ENCODE data around the gene PYGM.

Gene PYGM

GRCh38 chr11:64799623-64800302, 40.0 kb upstream of the PYGM start:
- Histone ChIP-seq H3K36me3 (peaks cover 39% of the 10 kb centered on the region), H3K4me3 (ENCODE audit: low read depth, low read length) (no peak overlapping the region), H3K9me3 (ENCODE audit: severe bottlenecking) (no peaks in the 10 kb centered on the region), H3K27me3 (ENCODE audit: insufficient read depth, low read depth, severe bottlenecking) (no peaks in the 10 kb centered on the region), H3K27ac (no peak overlapping the region)
- TF ChIP-seq, protein P1, sequence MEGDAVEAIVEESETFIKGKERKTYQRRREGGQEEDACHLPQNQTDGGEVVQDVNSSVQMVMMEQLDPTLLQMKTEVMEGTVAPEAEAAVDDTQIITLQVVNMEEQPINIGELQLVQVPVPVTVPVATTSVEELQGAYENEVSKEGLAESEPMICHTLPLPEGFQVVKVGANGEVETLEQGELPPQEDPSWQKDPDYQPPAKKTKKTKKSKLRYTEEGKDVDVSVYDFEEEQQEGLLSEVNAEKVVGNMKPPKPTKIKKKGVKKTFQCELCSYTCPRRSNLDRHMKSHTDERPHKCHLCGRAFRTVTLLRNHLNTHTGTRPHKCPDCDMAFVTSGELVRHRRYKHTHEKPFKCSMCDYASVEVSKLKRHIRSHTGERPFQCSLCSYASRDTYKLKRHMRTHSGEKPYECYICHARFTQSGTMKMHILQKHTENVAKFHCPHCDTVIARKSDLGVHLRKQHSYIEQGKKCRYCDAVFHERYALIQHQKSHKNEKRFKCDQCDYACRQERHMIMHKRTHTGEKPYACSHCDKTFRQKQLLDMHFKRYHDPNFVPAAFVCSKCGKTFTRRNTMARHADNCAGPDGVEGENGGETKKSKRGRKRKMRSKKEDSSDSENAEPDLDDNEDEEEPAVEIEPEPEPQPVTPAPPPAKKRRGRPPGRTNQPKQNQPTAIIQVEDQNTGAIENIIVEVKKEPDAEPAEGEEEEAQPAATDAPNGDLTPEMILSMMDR (IDR thresholded peaks at IDR 0.05; ENCODE audit: low read depth, low read length), result no peak
- DNase-seq, result no peak

DNA sequence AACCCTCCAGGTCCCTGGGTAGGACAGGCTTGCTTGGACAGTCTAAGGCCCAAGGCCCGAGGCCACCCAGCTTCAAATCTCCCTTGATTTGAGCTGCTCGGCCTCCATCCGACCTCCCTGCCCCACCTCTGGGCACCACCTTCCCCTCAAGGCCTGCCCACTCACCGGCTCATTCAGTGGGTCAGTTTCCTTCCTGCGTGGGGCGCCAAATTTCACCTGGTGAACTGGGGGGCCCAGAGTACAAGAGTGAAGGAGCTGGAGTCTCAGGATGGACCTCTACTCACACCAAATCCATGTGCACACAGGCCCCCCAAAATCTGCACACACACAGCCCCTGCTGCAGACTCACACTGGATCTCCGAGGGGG, 39.5 kb upstream of the PYGM start:
- no peak overlapping the region for H3K27ac ChIP-seq
- no peak for DNase-seq
- H3K9me3 ChIP-seq (ENCODE audit: severe bottlenecking), result no peaks in the 10 kb centered on the region
- TF ChIP-seq, protein P1 (IDR thresholded peaks at IDR 0.05; ENCODE audit: low read depth, low read length), result no peak
- H3K4me3 ChIP-seq (ENCODE audit: low read depth, low read length), result no peak overlapping the region
- peaks cover 34% of the 10 kb centered on the region for H3K36me3 ChIP-seq
- no peaks in the 10 kb centered on the region for H3K27me3 ChIP-seq (ENCODE audit: insufficient read depth, low read depth, severe bottlenecking)

DNA sequence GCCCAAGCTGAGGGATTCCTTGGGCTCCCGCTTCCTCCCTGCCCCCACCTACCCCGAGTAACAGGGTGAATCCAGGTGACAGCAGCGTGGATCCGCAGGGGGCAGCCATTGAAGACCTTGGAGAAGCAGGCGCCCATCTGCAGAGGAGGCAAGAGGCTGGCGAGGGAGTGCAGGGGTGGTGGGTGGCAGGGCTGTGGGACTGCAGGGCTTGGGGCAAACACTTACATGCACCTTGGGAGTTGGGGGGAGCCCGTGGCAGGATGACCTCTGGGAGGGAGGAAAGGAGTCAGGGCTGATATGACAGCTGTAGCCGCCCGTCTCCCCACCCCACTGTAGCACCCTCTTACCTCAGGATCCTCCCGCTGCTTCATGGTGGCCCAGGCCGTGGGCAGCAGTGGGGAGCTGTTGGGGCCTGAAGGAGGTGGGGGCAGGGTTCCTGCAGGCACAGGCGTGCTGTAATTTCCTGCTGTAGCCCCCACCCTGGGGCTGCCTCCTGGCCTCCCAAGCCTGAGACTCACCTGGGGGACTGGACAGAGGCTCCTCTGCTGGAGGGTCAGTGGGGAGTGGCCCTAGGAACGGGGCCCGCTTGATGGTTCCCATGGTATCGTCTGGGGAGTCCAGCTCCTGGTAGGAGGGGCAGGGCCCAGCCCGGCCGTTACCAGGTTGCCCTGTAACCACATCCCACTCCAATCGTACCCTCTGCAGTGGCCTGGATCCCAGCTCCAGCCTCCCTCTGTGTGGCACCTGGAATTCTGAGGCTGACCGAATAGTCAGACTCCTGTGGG, 37.2 kb upstream of the PYGM start:
- no peak overlapping the region for H3K27ac ChIP-seq
- H3K4me3 ChIP-seq (ENCODE audit: low read depth, low read length), result no peak overlapping the region
- no peaks in the 10 kb centered on the region for H3K9me3 ChIP-seq (ENCODE audit: severe bottlenecking)
- no peaks in the 10 kb centered on the region for H3K27me3 ChIP-seq (ENCODE audit: insufficient read depth, low read depth, severe bottlenecking)
- no peak for DNase-seq
- TF ChIP-seq, protein P1 (IDR thresholded peaks at IDR 0.05; ENCODE audit: low read depth, low read length), result no peak
- peaks cover 29% of the 10 kb centered on the region for H3K36me3 ChIP-seq

DNA sequence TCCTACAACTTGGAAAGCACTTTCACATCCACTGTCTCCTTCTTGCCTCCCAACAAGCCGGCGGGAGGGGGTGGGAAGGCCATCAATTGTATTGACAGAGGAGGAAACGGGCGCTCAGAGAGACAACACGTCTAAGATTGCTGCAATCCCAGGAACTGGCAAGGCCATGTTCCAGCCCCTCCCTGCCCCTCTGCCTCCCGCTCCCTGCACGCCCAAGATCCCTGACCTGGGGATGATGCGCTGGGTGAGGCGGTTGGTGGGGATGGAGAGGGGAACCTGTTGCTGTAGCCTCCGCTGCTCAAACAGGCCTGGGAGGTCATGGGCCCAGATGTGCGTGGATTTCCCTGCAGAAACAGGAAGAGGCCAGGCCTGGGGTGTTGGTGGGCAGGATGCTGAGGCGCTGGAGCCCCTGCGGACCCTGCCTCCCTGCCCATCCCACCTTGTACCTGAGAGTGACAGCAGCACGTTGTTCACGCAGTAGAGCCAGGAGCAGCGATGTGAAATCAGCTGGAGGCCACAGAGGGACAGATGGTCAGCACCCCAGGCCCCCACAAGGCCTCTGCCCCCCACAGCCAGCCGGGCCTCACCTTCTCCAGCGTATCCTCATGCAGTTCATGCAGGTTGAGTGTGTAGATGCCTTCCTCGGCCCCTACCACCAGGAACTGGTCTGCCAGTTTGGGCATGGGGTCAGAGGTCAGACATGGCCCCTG, 36.4 kb upstream of the PYGM start:
- Histone ChIP-seq H3K4me3 (ENCODE audit: low read depth, low read length) (no peak overlapping the region), H3K36me3 (peaks cover 29% of the 10 kb centered on the region), H3K27me3 (ENCODE audit: insufficient read depth, low read depth, severe bottlenecking) (no peaks in the 10 kb centered on the region), H3K27ac (no peak overlapping the region), H3K9me3 (ENCODE audit: severe bottlenecking) (no peaks in the 10 kb centered on the region)
- TF ChIP-seq, protein P1 (IDR thresholded peaks at IDR 0.05; ENCODE audit: low read depth, low read length), result no peak
- no peak for DNase-seq

- no peaks in the 10 kb centered on the region for H3K27me3 ChIP-seq (ENCODE audit: insufficient read depth, low read depth, severe bottlenecking)
These were observed 34.8 kb upstream of the PYGM start for GRCh38 chr11:64794526-64794925.

More at GRCh38 chr11:64794526-64794925, 34.8 kb upstream of the PYGM start:
- Histone ChIP-seq H3K4me3 (ENCODE audit: low read depth, low read length) (no peak overlapping the region), H3K27ac (no peak overlapping the region), H3K36me3 (peaks cover 20% of the 10 kb centered on the region), H3K9me3 (ENCODE audit: severe bottlenecking) (no peaks in the 10 kb centered on the region)
- TF ChIP-seq, protein P1 (IDR thresholded peaks at IDR 0.05; ENCODE audit: low read depth, low read length), result no peak
- no peak for DNase-seq
